Muscle of leg (tissue), 11 donors: ENCODE measurements around the gene RBM8A. TPM values are rescaled to one million over a fixed set of nuclear protein-coding genes. Genes with fewer than 3 reads are reported as not detected.

Experiments
- DNase-seq: peaks from one replicate; pipeline ENCODE4 v3.0.0; 2013
- H3K27ac ChIP-seq: one replicate; pipeline ENCODE4 v1.5.1; 2013; ENCODE audit warnings: mild to moderate bottlenecking, low read length, control low read depth
- H3K27me3 ChIP-seq: one replicate; pipeline ENCODE4 v1.6.1; 2013; ENCODE audit warnings: low read length; ENCODE audit not compliant: control insufficient read depth, insufficient read depth
- H3K36me3 ChIP-seq: one replicate; pipeline ENCODE4 v1.6.1; 2013; ENCODE audit warnings: low read length; ENCODE audit not compliant: control insufficient read depth, insufficient read depth
- H3K4me1 ChIP-seq: one replicate; pipeline ENCODE4 v1.6.1; 2013; ENCODE audit warnings: low read length; ENCODE audit not compliant: control insufficient read depth, insufficient read depth
- H3K4me3 ChIP-seq: one replicate; pipeline ENCODE4 v1.5.1; 2013; ENCODE audit warnings: low read length, control low read depth
- H3K9me3 ChIP-seq: replicated peaks from 2 replicates; pipeline ENCODE4 v1.6.1; 2013; ENCODE audit warnings: low read depth, low read length; ENCODE audit not compliant: control insufficient read depth
- WGBS: methylation state at CpG from one replicate; pipeline ENCODE4 v1.1.5; 2013; ENCODE audit warnings: missing lambda C conversion rate; ENCODE audit not compliant: insufficient coverage; 5-methylcytosine and 5-hydroxymethylcytosine counted together
- polyA plus RNA-seq, 8 donors: library from polyadenylated mRNA; unstranded; fragments of 120-200 nt; gene quantifications; one replicate each; pipeline versions ENCODE4 v1.2.1 to v1.2.3, GENCODE V29; 2013; ENCODE audit warnings: inconsistent platforms in 1 of 8, low replicate concordance in 1 of 8; ENCODE audit not compliant: insufficient read length in 8 of 8, insufficient read depth in 1 of 8
- total RNA-seq: library from RNA; stranded (reverse); fragments of 120-200 nt; gene quantifications from one replicate; pipeline ENCODE4 v1.2.4, GENCODE V29; 2013

Gene RBM8A
- total and polyA plus RNA-seq, 9 donors, result 114 to 136 (median 132) TPM

DNA sequence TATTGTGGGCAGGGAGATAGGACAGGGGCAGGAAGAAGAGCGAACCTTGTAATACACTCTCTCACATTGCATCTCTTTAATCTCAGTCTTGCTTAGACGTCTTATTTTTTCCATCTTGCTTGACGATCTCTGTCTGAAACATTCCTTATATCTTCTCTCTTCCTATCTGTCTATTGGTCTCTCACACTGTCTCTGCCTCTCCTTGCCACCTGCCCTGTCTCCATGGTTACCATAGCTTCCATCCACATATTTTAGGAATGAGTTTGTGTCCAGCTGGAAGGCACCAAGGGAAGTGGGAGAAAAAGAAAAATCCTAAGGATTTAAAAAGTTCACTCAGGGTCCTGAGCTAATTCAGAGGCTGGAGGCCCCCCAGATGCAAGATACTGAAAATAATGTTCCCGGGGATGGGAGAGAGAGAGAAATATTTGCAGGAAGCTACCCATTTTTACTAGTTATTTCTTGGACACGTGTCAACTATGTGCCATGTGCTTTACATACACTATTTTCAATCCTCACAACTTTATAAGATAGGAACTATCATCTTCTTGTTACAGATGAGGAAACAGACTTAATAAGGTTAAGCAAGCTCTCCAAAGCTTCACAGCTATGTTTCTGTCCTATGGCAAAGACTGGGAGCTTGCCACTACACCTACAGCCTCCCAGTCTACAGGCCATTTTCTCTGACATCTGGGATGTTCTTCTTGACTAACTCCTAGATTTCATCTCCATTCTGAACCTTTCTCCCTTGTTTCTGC, 36.2 kb upstream of the RBM8A start:
- WGBS, result 10% methylated on average over 2 of the region's 5 CpGs
- no peaks in the 10 kb centered on the region for H3K36me3 ChIP-seq
- H3K27ac ChIP-seq, result peak overlapping the region; percentile 91
- peak overlapping the region; percentile 61 for H3K4me3 ChIP-seq
- H3K9me3 ChIP-seq, result peaks cover 7% of the 10 kb centered on the region
- H3K4me1 ChIP-seq, result peaks cover 43% of the 10 kb centered on the region
- peak; percentile 49 for DNase-seq
- H3K27me3 ChIP-seq, result peaks cover 8% of the 10 kb centered on the region

DNA sequence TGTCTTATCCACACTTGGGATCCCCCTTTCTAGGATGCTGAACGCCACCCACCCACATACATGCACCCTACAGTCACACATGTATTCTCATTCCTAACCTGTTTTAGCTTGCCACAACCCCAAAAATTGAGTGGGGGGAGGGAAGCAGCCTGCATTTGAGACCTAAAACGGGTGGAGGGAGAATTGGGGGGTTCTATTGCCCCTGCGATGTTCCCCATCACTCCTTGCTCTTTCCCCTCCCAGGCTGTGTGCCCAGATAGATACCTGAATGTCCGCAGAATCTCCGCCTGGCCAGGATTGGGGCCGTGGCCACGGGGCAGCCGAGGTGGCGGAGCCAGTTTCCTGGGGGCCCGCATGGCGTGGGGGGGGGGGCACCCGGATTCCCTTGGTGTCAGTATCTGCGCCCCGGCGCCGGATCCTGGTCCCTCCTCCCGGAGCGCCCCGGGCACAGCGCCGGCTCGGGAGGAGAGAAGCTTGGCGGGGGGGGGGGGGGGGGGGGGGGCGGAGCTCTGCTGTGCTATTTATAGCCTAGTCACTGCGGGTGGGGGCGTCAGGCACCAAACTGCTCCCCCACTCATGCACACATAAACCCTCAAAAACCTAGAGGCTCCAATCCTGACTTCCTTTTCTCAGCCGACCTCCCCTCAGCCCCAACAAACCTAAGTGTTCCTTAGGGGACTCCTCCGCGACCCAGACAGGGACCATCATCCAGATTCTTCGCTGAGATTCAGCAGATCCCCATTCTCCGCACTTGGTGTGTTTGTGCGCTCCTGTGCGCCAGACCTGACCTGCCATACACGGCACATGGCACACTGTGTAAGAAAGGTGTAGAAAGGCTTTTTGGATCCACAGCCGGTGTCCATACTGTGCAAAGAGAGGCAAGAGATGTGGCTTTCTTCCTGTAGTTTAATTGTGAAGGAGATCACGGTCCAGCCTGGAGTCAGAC, 35.1 kb upstream of the RBM8A start:
- peaks cover 4% of the 10 kb centered on the region for H3K9me3 ChIP-seq
- H3K4me3 ChIP-seq, result peak overlapping the region; percentile 69
- peak; percentile 61 for DNase-seq
- no peaks in the 10 kb centered on the region for H3K36me3 ChIP-seq
- H3K27me3 ChIP-seq, result peaks cover 8% of the 10 kb centered on the region
- H3K27ac ChIP-seq, result peak overlapping the region; percentile 91
- WGBS, result 8% methylated on average over 9 of the region's 36 CpGs
- peaks cover 46% of the 10 kb centered on the region for H3K4me1 ChIP-seq

DNA sequence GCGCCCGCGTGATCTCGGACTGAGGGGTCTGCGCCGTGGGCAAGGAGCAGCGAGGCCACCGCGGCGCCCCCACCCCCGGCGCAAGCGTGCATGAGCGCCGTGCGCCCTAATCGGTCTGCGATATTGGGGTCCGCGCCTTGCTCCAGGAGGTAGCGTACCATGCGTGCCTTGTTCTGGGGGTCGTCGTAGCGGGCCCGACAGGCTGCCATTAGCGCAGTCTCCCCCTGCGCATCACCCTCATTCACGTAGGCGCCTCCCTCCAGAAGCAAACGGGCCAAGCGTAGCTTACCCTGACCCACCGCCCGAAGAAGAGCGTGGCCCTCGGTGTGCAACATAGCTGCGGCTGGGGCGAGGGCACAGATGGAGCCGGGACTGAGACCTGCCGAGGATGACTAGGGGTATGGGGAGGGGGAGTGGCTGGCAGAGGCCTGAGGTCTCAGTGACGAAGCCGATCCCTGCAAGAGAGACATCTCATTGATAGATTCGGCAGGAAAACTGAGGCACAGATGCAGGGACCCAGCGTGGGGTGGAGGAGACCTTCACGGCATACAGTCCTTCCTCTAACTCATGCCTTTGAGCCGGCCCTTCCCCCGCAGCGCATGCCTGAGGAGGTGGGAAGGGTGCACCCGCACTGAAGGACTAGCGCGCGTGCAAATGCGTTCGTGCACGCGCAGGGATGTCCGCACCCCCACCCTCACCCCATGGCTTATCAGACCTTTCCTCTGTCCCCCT, 34.3 kb upstream of the RBM8A start:
- H3K4me3 ChIP-seq, result peak overlapping the region; percentile 69
- peak overlapping the region; percentile 7 for H3K27ac ChIP-seq
- peak; percentile 54 for DNase-seq
- 1% methylated on average over 49 of the region's 57 CpGs for WGBS
- no peaks in the 10 kb centered on the region for H3K36me3 ChIP-seq
- peaks cover 48% of the 10 kb centered on the region for H3K4me1 ChIP-seq
- H3K9me3 ChIP-seq, result no peaks in the 10 kb centered on the region
- H3K27me3 ChIP-seq, result peaks cover 8% of the 10 kb centered on the region

DNA sequence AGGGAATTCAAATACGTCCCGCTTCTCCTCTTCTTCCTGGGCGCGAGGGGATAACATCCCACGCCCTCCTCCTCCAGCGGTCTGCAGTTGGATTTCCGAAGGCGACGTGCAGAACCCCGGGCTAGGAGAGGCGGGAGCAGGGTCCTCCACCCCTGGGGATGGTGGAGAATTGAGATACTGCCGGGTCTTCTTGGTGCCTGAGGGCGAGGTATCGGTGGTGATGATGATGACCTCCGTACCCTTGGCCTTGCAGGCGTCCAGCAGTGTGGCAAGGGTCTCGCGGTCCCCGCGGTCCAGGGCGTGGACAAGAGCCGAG, 33.8 kb upstream of the RBM8A start:
- peak overlapping the region; percentile 69 for H3K4me3 ChIP-seq
- peaks cover 50% of the 10 kb centered on the region for H3K4me1 ChIP-seq
- peaks cover 8% of the 10 kb centered on the region for H3K27me3 ChIP-seq
- no peak for DNase-seq
- 0% methylated on average over 11 of the region's 22 CpGs for WGBS
- no peaks in the 10 kb centered on the region for H3K36me3 ChIP-seq
- no peaks in the 10 kb centered on the region for H3K9me3 ChIP-seq
- peak overlapping the region; percentile 87 for H3K27ac ChIP-seq

DNA sequence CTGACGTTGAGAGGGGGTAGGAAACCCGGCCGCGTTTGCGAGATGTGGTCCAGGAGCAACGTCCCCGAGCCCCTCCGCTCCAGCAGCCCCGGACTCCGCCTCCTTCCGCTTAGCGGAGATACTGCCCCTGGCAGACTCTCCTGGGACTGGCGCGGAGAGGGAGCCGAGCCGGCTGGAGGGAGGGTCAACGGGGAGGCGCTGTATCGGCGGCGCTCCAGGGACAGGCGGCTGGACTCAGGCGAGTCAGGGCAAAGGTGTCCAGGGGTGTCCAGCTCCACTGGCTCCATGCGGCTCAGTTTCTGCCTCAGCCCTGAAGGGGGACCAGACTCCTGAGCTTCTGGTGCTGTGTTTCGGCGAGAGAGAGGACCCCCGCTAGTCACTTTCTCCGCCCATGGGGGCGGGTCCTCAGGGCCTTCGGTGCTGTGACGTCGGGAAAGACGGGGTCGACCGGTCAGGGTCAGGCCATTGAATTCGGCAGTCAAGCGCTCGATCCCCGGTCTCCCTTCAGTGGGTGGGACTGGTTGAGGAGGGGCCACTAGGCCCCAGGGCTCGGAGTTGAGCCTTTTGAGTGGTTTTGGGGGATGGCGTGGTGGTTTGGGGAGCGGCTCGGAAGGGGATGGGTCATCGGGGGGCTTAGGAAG, 33.3 kb upstream of the RBM8A start:
- H3K27me3 ChIP-seq, result peaks cover 8% of the 10 kb centered on the region
- H3K4me1 ChIP-seq, result peaks cover 54% of the 10 kb centered on the region
- no peaks in the 10 kb centered on the region for H3K9me3 ChIP-seq
- H3K36me3 ChIP-seq, result no peaks in the 10 kb centered on the region
- H3K27ac ChIP-seq, result peak overlapping the region; percentile 87
- H3K4me3 ChIP-seq, result peak overlapping the region; percentile 69
- peak; percentile 92 for DNase-seq
- WGBS, result under 1% methylated on average over 39 of the region's 44 CpGs

DNA sequence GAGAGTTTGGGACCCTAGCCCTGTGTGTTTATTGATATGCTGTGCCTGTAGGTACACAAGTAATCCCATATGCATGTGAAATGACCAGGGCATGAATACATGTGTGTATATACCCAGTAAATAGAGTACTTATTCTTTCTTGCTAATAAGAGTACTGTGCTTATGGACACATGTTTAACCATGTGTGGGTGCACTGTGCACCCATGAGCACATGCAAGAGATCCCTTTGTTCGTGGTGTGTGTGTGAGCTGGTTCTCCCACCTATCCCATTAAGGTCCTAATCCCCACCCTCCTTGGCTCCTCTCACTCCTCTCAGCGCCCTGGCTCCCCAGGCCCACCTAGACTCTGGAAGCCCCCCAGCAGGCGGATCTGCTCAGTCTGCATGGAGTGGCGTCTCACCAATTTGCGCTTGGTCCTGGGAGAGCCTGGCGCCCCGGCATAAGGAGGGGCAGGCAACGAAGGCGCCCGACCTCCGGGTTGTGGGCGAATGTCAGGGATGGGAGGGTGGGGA, 32.7 kb upstream of the RBM8A start:
- peak overlapping the region; percentile 87 for H3K27ac ChIP-seq
- DNase-seq, result no peak
- no peaks in the 10 kb centered on the region for H3K36me3 ChIP-seq
- peaks cover 8% of the 10 kb centered on the region for H3K27me3 ChIP-seq
- H3K9me3 ChIP-seq, result no peaks in the 10 kb centered on the region
- H3K4me3 ChIP-seq, result peak overlapping the region; percentile 69
- peaks cover 57% of the 10 kb centered on the region for H3K4me1 ChIP-seq
- 8% methylated on average over 9 of the region's 12 CpGs for WGBS

DNA sequence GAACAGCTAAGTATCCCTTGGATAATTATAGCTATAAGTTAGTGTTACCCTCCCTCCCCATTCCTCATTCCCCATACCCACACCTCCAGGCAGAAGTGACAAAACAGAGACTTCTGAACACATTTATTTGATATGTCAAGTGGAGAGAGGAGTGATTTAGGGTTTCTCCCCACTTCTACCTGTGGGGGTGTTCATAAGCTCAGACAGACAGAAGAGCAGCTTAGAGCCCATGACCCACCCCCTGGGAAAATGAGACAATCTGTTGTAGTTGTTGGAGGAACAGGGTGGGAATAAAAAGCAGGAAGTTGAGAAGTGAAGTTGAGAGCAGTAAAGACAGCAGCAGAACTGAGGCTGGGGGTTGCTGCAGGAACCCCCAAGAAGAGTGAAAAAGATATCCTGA, 32.0 kb upstream of the RBM8A start:
- Histone ChIP-seq H3K27ac (no peak overlapping the region), H3K4me1 (peaks cover 62% of the 10 kb centered on the region)

DNA sequence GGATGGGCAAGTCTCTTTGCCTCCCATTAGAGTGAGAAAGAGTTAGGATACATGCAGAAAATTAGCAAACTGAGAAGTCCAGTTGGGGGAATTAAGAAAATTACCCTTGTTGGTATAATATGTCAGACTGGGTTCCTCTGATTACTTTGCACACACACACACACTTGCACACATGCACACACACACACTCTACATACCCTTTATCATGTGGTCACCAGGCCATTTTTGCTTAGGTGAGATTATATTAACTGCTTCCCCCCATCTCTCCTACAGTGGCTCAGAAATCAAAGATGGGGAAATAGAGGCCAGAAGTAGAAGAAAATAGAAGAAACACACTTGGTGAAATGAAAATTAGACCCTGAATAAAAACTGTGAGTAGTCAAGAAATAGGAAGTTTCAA, 31.4 kb upstream of the RBM8A start:
- no peaks in the 10 kb centered on the region for H3K9me3 ChIP-seq
- H3K27ac ChIP-seq, result no peak overlapping the region
- DNase-seq, result no peak
- peaks cover 8% of the 10 kb centered on the region for H3K27me3 ChIP-seq
- no peaks in the 10 kb centered on the region for H3K36me3 ChIP-seq
- no peak overlapping the region for H3K4me3 ChIP-seq
- H3K4me1 ChIP-seq, result peaks cover 57% of the 10 kb centered on the region

More for the DNA sequence above, 32.0 kb upstream of the RBM8A start:
- DNase-seq, result no peak
- Histone ChIP-seq H3K9me3 (no peaks in the 10 kb centered on the region), H3K36me3 (no peaks in the 10 kb centered on the region), H3K4me3 (no peak overlapping the region), H3K27me3 (peaks cover 8% of the 10 kb centered on the region)

DNA sequence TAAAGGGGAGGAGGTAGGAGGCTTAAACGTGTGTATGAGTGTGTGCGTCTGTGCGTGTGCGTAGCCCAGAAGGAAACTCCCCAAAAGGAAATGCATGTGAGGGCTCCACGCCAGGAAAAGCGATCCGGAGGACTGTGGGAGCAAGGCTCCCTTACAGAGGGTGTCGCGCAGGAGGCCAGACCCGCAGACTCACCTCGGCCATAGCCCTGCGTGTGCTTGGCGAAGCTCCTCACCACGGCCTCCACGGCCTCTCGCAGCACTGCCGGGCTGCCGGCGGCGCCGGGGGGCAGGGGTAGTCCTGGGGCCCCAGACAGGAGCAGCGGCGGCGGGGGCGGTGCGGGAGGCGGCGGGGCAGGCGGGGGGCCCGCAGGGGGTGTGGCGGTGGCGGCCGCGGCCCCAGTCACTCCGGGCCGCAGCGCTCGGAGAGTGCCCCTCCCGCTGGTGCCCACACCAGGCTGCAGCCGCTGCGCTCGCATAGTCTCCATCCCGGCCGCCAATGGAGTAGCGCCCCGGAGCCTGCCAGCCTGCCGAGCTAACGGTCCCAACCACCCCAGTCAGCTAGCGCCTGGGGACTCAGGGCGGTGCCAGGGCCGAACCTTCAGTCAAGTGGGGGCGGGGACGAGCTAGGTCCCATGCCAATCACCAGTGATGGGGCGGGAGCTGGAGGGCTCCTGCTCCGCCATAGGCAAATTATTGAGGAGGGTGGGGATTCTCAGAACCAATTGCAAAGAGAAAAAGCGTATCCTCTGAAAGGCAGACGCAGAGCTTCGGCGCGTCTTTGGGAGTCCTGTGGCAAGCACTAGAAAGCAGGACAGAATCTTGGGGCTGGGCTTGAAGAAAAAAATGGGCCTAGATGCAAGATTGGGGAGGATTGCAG, 30.4 kb upstream of the RBM8A start, which contains the start of gene LIX1L:
TSS of gene LIX1L (minus strand) at position 575 of the 877 bp plus-strand sequence. CDS start at position 485, 90 bp downstream.
- H3K4me1 ChIP-seq, result peaks cover 47% of the 10 kb centered on the region

More for the DNA sequence above, 30.4 kb upstream of the RBM8A start, which contains the start of gene LIX1L:
- Histone ChIP-seq H3K4me3 (peak within 1 kb of the TSS; percentile 70), H3K27me3 (peaks cover 8% of the 10 kb centered on the region), H3K27ac (peak within 1 kb of the TSS; percentile 89), H3K36me3 (peaks cover 3% of the 10 kb centered on the region), H3K9me3 (no peaks in the 10 kb centered on the region)
- WGBS, result under 1% methylated on average over 58 of the region's 60 CpGs
- peak; percentile 99 for DNase-seq
